Loucy (cell line): ENCODE data around the gene TAS2R40.

ENCODE experiments used
- CTCF ChIP-seq: fragments of 200-600 bp; sonication (generic); conservative IDR thresholded peaks from 2 replicates; pipeline ENCODE4 v1.5.1; 2014; ENCODE audit warnings: mild to moderate bottlenecking, antibody characterized with exemption, low read length
- EZH2phosphoT487 ChIP-seq: fragments of 200-600 bp; IDR thresholded peaks from 2 replicates; pipeline ENCODE4 v1.6.1; 2018; ENCODE audit warnings: antibody characterized with exemption, mild to moderate bottlenecking, moderate library complexity, borderline replicate concordance

- TF ChIP-seq CTCF: no peak
- no peak for TF ChIP-seq EZH2phosphoT487
Observed at GRCh38 chr7:143250199-143250598, 28.4 kb downstream of the TAS2R40 start.
